ENCODE data around the gene HSPB9. TPM values are rescaled to one million over a fixed set of nuclear protein-coding genes. Genes with fewer than 3 reads are reported as not detected.
"Not testable (repeated sequence)": the region's sequence is repeated elsewhere in the genome, so short reads cannot be mapped to it uniquely, and the experiment has no call there.

HSPB9 gene
- total RNA-seq, 1 experiment from 2014 or later: not detected

GRCh38 chr17:42141382-42141781, 18.8 kb downstream of the HSPB9 start:
- TF ChIP-seq CTCF (conservative IDR thresholded peaks at IDR 0.05; ENCODE audit: low read depth, low read length) (no peak), EZH2 (IDR thresholded peaks at IDR 0.05; ENCODE audit: borderline replicate concordance, low read depth, low read length, poor library complexity, severe bottlenecking) (no peak)
- Histone ChIP-seq H3K36me3 (ENCODE audit: insufficient read depth, low read length, poor library complexity, severe bottlenecking) (no peaks in the 10 kb centered on the region), H3K4me1 (ENCODE audit: insufficient read depth, low read length, poor library complexity, severe bottlenecking) (no peaks in the 10 kb centered on the region), H3K9me3 (ENCODE audit: low read depth, low read length, poor library complexity, severe bottlenecking) (no peaks in the 10 kb centered on the region), H3K27ac (ENCODE audit: low read depth, low read length, poor library complexity, severe bottlenecking) (no peak overlapping the region), H3K27me3 (replicated peaks; ENCODE audit: insufficient read depth, low read depth, low read length, poor library complexity) (no peaks in the 10 kb centered on the region), H3K4me3 (ENCODE audit: low read depth, low read length, poor library complexity, severe bottlenecking) (no peak overlapping the region)
- ChIA-PET POLR2A (ENCODE audit: low non-redundant PET) (no interaction called here), CTCF (no interaction called here)
- intact Hi-C loops (cut with micrococcal nuclease; ENCODE audit: unreplicated experiment): no loop called here
- DNase-seq (ENCODE audit: low spot score): no peak
- no TSS peak for BruUV-seq (replicated peaks)

GRCh38 chr17:42142371-42142896, 19.8 kb downstream of the HSPB9 start:
- ChIA-PET CTCF (interaction anchor here (0.5 kb wide), 1 partner anchor 1530 kb away, joined by 3 read pairs; no protein-coding TSS in a partner anchor), POLR2A (ENCODE audit: low non-redundant PET) (interaction anchor here (0.5 kb wide), 1 partner anchor 127 kb away, joined by 3 read pairs; no protein-coding TSS in a partner anchor)
- H3K4me3 ChIP-seq (ENCODE audit: low read depth, low read length, poor library complexity, severe bottlenecking): no peak overlapping the region
- H3K27ac ChIP-seq (ENCODE audit: low read depth, low read length, poor library complexity, severe bottlenecking): no peak overlapping the region
- no peaks in the 10 kb centered on the region for H3K4me1 ChIP-seq (ENCODE audit: insufficient read depth, low read length, poor library complexity, severe bottlenecking)
- H3K36me3 ChIP-seq (ENCODE audit: insufficient read depth, low read length, poor library complexity, severe bottlenecking): no peaks in the 10 kb centered on the region
- BruUV-seq (replicated peaks): no TSS peak
- DNase-seq (ENCODE audit: low spot score): no peak
- no peaks in the 10 kb centered on the region for H3K9me3 ChIP-seq (ENCODE audit: low read depth, low read length, poor library complexity, severe bottlenecking)
- intact Hi-C loops (cut with micrococcal nuclease; ENCODE audit: unreplicated experiment): no loop called here
- TF ChIP-seq CTCF (conservative IDR thresholded peaks at IDR 0.05; ENCODE audit: low read depth, low read length) (no peak), EZH2 (IDR thresholded peaks at IDR 0.05; ENCODE audit: borderline replicate concordance, low read depth, low read length, poor library complexity, severe bottlenecking) (no peak)
- H3K27me3 ChIP-seq (replicated peaks; ENCODE audit: insufficient read depth, low read depth, low read length, poor library complexity): no peaks in the 10 kb centered on the region

- intact Hi-C loops (cut with micrococcal nuclease; ENCODE audit: unreplicated experiment); H3K4me1 ChIP-seq (ENCODE audit: insufficient read depth, low read length, poor library complexity, severe bottlenecking); H3K36me3 ChIP-seq (ENCODE audit: insufficient read depth, low read length, poor library complexity, severe bottlenecking); DNase-seq (ENCODE audit: low spot score); CTCF ChIA-PET; POLR2A ChIA-PET (ENCODE audit: low non-redundant PET); H3K9me3 ChIP-seq (ENCODE audit: low read depth, low read length, poor library complexity, severe bottlenecking); BruUV-seq (replicated peaks); H3K27me3 ChIP-seq (replicated peaks; ENCODE audit: insufficient read depth, low read depth, low read length, poor library complexity); H3K27ac ChIP-seq (ENCODE audit: low read depth, low read length, poor library complexity, severe bottlenecking); H3K4me3 ChIP-seq (ENCODE audit: low read depth, low read length, poor library complexity, severe bottlenecking): not testable (repeated sequence)
Observed at GRCh38 chr17:42143138-42143537, 20.5 kb downstream of the HSPB9 start.

GRCh38 chr17:42146911-42147607, 24.5 kb downstream of the HSPB9 start:
- Histone ChIP-seq H3K27ac (ENCODE audit: low read depth, low read length, poor library complexity, severe bottlenecking) (no peak overlapping the region), H3K9me3 (ENCODE audit: low read depth, low read length, poor library complexity, severe bottlenecking) (no peaks in the 10 kb centered on the region), H3K27me3 (replicated peaks; ENCODE audit: insufficient read depth, low read depth, low read length, poor library complexity) (no peaks in the 10 kb centered on the region), H3K36me3 (ENCODE audit: insufficient read depth, low read length, poor library complexity, severe bottlenecking) (no peaks in the 10 kb centered on the region), H3K4me1 (ENCODE audit: insufficient read depth, low read length, poor library complexity, severe bottlenecking) (no peaks in the 10 kb centered on the region), H3K4me3 (ENCODE audit: low read depth, low read length, poor library complexity, severe bottlenecking) (no peak overlapping the region)
- TF ChIP-seq EZH2 (IDR thresholded peaks at IDR 0.05; ENCODE audit: borderline replicate concordance, low read depth, low read length, poor library complexity, severe bottlenecking) (no peak), CTCF (conservative IDR thresholded peaks at IDR 0.05; ENCODE audit: low read depth, low read length) (no peak)
- ChIA-PET POLR2A (ENCODE audit: low non-redundant PET) (no interaction called here), CTCF (no interaction called here)
- no peak for DNase-seq (ENCODE audit: low spot score)
- intact Hi-C loops (cut with micrococcal nuclease; ENCODE audit: unreplicated experiment): no loop called here
- BruUV-seq (replicated peaks): no TSS peak
